Neutrophil (primary cell): ENCODE results near the gene E2F3.

ENCODE experiments used
- H3K27ac ChIP-seq: fragments of 200-600 bp; sonication (generic); 2 replicates; pipeline ENCODE4 v1.5.1; 2016; ENCODE audit warnings: mild to moderate bottlenecking, moderate library complexity
- H3K27me3 ChIP-seq: fragments of 200-600 bp; sonication (generic); 2 replicates; pipeline ENCODE4 v1.6.0; 2016; ENCODE audit warnings: mild to moderate bottlenecking
- H3K36me3 ChIP-seq: fragments of 200-600 bp; sonication (generic); 2 replicates; pipeline ENCODE4 v1.5.1; 2017
- H3K4me1 ChIP-seq, 2 experiments: fragments of 200-600 bp in 1 of 2; sonication (generic) in 1 of 2; 1 replicate in 1 of 2; 2 replicates in 1 of 2; pipeline versions ENCODE4 v1.5.1 to v1.6.1; 2013 to 2016; ENCODE audit warnings: low read depth in 1 of 2, low read length in 1 of 2, mild to moderate bottlenecking in 1 of 2, moderate library complexity in 1 of 2; ENCODE audit not compliant: control insufficient read depth in 1 of 2, insufficient read depth in 1 of 2
- H3K4me3 ChIP-seq, 2 experiments: fragments of 200-600 bp in 1 of 2; sonication (generic) in 1 of 2; 1 replicate in 1 of 2; 2 replicates in 1 of 2; pipeline ENCODE4 v1.5.1; 2013 to 2016; ENCODE audit warnings: low read depth in 1 of 2, low read length in 1 of 2, mild to moderate bottlenecking in 1 of 2, moderate library complexity in 1 of 2
- H3K9me3 ChIP-seq: fragments of 200-600 bp; sonication (generic); 2 replicates; pipeline ENCODE4 v1.5.1; 2016
- CTCF ChIP-seq: fragments of 200-600 bp; sonication (generic); IDR thresholded peaks from 2 replicates; pipeline ENCODE4 v1.5.1; 2016; ENCODE audit warnings: antibody characterized with exemption

The E2F3 gene

GRCh38 chr6:20362623-20363022 is 39.1 kb upstream of the E2F3 start:
- H3K4me3 ChIP-seq, result no peak overlapping the region
- H3K27ac ChIP-seq, result no peak overlapping the region
- H3K9me3 ChIP-seq, result no peaks in the 10 kb centered on the region
- TF ChIP-seq CTCF, result no peak
- peaks cover 10% of the 10 kb centered on the region for H3K27me3 ChIP-seq
- H3K36me3 ChIP-seq, result no peaks in the 10 kb centered on the region
- H3K4me1 ChIP-seq, result no peaks in the 10 kb centered on the region

- no peak overlapping the region for H3K4me3 ChIP-seq
- no peak overlapping the region for H3K27ac ChIP-seq
- H3K4me1 ChIP-seq, result no peaks in the 10 kb centered on the region
- H3K36me3 ChIP-seq, result no peaks in the 10 kb centered on the region
- peaks cover 10% of the 10 kb centered on the region for H3K27me3 ChIP-seq
- no peak for TF ChIP-seq CTCF
- H3K9me3 ChIP-seq, result no peaks in the 10 kb centered on the region
Observed at GRCh38 chr6:20364327-20364726, 37.4 kb upstream of the E2F3 start.

- no peaks in the 10 kb centered on the region for H3K4me1 ChIP-seq
- H3K27ac ChIP-seq, result no peak overlapping the region
Observed at GRCh38 chr6:20365456-20365855, 36.2 kb upstream of the E2F3 start.

GRCh38 chr6:20366082-20366830 is 35.4 kb upstream of the E2F3 start:
- H3K36me3 ChIP-seq, result no peaks in the 10 kb centered on the region
- no peak overlapping the region for H3K4me3 ChIP-seq
- H3K27me3 ChIP-seq, result peaks cover 10% of the 10 kb centered on the region
- H3K27ac ChIP-seq, result no peak overlapping the region
- no peak for TF ChIP-seq CTCF
- H3K9me3 ChIP-seq, result no peaks in the 10 kb centered on the region
- no peaks in the 10 kb centered on the region for H3K4me1 ChIP-seq

More at GRCh38 chr6:20365456-20365855, 36.2 kb upstream of the E2F3 start:
- no peak for TF ChIP-seq CTCF
- Histone ChIP-seq H3K27me3 (peaks cover 10% of the 10 kb centered on the region), H3K4me3 (no peak overlapping the region), H3K9me3 (no peaks in the 10 kb centered on the region), H3K36me3 (no peaks in the 10 kb centered on the region)

- Histone ChIP-seq H3K4me3 (no peak overlapping the region), H3K27me3 (peaks cover 10% of the 10 kb centered on the region), H3K36me3 (no peaks in the 10 kb centered on the region), H3K9me3 (no peaks in the 10 kb centered on the region), H3K27ac (no peak overlapping the region), H3K4me1 (no peaks in the 10 kb centered on the region)
- TF ChIP-seq CTCF, result no peak
Observed at GRCh38 chr6:20367743-20368485, 33.8 kb upstream of the E2F3 start.
